Testis (tissue), 2 donors: ENCODE results near the gene CAMK2D.

ENCODE experiments used
- CTCF ChIP-seq, 3 experiments: fragments of 450-650 bp in 2 of 3; fragments of 200-600 bp in 1 of 3; sonication (generic) in 1 of 3; IDR thresholded peaks; one replicate each; pipeline ENCODE4 v1.5.1; 2016 to 2019; ENCODE audit warnings: antibody characterized with exemption in 3 of 3, mild to moderate bottlenecking in 2 of 3, moderate library complexity in 1 of 3
- POLR2A ChIP-seq: fragments of 450-650 bp; IDR thresholded peaks from one replicate; pipeline ENCODE4 v1.6.1; 2017; ENCODE audit warnings: antibody characterized with exemption, mild to moderate bottlenecking, moderate library complexity

DNA sequence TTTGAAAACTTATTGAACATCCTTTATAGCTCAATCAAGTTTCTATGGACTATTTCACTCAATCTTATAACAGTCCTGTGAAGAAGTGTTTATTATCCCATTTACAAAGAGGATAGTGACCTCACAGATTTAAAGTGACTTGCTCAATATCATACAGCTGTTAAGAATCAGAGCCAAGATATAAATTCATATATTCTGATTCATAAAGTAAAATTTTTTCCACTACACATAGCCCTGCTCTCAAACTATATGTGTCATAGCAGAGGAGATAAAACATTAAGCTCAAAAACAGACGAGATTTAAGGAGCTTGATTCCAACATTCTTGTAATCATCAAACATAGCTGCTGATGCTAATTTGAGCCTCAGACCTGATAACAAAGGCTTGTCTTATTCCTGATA, 226.8 kb downstream of the CAMK2D start:
- TF ChIP-seq POLR2A (no peak), CTCF (IDR thresholded peaks at IDR 0.05) (no peak)
